HG02938 (cell line): ENCODE results near the gene GTPBP2.

ENCODE experiments used
- ATAC-seq: cut with Tn5 transposase; IDR thresholded peaks from one replicate; pipeline ENCODE4 v1.9.1; 2021; ENCODE audit warnings: mild to moderate bottlenecking, moderate library complexity; ENCODE audit not compliant: unreplicated experiment

The GTPBP2 gene

DNA sequence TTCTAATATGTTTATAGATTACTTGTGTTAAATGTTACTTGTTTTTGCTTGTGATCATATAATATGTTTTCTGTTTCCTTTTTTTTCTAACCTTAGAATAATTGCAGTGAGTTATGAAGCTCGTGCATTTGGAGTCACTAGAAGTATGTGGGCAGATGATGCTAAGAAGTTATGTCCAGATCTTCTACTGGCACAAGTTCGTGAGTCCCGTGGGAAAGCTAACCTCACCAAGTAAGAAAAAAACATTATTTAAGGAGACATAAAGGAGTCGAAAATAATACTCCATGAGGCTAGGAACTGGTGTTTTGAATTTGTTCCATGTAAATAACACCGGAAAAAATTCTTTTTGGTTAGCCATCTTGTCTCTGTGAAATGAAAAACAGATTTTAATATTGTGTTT, 46.2 kb downstream of the GTPBP2 start:
- ATAC-seq: no peak

DNA sequence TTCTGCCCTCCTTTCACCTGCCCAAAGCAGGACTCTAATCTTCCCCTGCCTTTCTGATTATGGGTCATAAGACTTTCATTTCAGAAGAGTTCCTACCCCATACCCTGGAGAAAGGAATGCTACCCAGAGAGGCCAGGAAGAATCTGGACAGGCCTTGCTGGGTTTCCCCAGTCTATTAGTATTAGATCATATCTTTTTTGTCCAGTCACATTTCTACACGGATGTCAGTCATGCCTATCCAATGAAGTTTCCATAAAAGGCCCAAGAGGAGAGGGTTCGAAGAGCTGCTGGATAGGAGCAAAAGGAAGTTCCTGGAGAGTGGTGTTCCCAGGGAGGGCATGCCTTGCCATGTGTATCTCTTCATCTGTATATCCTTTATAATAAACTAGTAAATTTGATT, 49.9 kb downstream of the GTPBP2 start:
- ATAC-seq: no peak

DNA sequence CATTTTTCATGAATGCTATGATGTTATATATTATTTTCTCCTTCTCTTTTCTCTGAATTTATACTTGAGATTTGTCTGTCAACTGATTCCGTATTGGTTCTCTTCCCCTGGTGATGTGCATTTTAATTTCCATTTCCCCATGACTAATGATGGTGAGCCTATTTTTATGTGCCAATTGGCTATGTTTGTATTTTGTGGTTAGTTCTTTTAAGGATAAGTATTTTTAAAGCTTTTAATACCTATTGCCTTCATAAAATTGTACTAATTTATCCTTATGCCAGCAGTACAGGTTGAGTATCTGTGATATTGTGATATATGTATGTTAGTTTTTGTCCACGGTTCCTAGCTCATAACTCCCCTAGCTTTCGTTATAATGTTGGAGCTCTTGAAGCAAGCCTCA, 50.3 kb downstream of the GTPBP2 start:
- ATAC-seq: no peak

DNA sequence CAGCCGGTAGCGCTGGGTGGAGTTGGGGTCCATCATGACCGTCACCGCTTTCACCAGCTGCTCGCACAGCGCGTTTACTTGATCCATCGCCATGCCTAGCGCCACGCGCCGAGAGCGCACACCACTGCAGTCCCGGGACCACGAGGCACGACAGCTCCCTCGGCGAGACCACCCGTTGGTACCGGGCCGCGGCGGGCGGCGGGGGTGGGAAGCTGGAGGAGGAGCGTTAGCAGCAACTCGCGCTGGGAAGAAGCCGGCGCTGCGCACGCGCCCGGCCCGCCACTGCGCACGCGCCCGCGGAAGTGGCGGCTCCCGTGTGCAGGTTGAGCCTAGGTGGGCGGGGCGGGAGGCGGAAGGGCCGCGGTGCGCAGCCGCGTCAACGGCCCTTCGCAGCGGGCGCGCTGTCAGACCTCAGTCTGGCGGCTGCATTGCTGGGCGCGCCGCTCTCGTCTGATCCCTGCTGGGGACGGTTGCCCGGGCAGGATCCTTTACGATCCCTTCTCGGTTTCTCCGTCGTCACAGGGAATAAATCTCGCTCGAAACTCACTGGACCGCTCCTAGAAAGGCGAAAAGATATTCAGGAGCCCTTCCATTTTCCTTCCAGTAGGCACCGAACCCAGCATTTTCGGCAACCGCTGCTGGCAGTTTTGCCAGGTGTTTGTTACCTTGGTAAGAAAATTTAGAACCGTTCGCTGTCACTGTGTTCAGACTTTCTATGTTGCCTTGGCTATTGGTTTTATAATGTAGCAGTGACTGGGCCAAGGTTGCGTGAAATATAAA, 53.1 kb downstream of the GTPBP2 start, which contains the start of the genes POLH and XPO5:
Gene POLH (plus strand): TSS at position 414 of the 780 bp plus-strand sequence. CDS start 6,135 bp downstream, outside the sequence.
Gene XPO5 (minus strand): TSS at position 267 of the 780 bp plus-strand sequence. CDS start 174 bp downstream, at position 93.
- ATAC-seq: peak; percentile 71

DNA sequence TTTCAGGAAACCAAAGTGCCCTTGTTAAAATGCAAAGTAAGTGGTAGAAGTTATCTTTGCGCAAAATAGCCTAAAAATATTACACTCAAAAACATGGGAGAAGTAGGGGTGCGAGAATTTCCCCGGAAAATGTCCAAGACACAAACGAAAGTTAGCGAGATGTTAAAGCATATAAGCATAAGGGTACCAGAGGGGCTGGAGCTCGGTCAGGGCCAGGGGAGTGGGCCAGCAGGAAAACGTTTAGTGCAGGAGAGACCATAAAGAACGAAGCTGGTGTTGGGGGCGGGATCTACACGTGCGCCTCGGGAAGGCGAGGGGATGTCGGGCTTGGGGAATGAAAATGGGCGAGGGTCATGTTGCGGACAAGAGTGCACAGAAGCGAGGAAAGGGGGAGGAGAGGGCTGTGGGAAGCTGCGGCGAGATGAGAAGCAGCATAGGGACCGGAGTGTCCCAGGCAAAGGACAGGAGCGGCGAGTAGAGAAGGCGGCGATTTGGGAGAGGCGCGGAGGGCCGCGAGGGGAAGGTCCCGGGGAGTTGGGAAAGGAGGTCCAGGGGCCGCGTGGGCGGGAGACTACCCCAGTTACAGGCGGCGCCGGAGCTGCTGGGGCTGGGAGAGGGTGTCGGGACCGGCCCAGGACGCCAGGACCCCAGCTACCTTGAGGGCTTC, 53.8 kb downstream of the GTPBP2 start:
- ATAC-seq: peak; percentile 9

DNA sequence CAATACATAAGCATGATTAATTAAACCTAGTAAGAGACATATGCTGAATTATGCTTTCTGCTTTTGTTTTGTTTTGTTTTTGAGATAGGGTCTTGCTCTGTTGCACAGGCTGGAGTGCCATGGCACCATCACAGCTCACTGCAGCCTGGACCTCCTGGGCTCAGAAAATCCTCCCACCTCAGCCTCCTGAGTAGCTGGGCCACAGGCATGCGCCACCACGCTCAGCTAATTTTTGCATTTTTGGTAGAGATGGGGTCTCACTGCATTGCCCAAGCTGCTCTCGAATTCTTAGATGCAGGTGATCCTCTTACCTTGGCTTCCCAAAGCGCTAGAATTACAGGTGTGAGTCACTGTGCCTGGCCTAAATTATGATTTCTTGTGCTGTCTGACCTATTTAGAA, 57.0 kb downstream of the GTPBP2 start:
- no peak for ATAC-seq

DNA sequence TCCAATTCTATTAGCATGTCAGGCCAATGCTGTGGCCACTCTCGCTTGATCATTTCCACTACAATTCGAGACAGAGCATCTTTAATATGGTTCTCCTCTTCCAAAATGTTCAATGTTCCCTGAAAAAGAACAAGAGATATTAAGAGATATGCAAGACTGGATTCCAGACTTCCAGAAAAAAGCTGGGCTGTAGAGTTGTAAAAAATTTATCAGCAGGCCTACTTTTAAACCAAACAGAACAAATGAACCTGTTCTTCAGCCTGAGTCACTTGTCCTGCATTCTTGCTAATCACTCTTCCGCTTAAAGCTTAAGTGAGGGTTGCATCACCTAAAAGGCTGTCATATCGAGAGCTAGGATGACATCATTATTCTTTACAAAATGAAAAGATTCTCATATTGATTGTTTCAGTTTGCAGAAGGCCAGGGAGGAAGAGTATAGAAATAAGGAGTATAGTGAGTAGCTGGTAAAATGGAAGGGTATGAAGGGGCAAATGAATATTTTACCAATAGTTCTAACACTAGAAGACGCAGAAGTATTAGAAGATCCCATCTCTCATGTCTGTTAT, 58.1 kb downstream of the GTPBP2 start:
- no peak for ATAC-seq
